ENCODE measurements around the gene FH. TPM values are rescaled to one million over a fixed set of nuclear protein-coding genes. Genes with fewer than 3 reads are reported as not detected.
A peak's percentile ranks its signal among the peaks of the same experiment; 100 is the strongest.

The FH gene
- total RNA-seq, 2 experiments from 2014 or later = 13.0 to 16.9 TPM

DNA sequence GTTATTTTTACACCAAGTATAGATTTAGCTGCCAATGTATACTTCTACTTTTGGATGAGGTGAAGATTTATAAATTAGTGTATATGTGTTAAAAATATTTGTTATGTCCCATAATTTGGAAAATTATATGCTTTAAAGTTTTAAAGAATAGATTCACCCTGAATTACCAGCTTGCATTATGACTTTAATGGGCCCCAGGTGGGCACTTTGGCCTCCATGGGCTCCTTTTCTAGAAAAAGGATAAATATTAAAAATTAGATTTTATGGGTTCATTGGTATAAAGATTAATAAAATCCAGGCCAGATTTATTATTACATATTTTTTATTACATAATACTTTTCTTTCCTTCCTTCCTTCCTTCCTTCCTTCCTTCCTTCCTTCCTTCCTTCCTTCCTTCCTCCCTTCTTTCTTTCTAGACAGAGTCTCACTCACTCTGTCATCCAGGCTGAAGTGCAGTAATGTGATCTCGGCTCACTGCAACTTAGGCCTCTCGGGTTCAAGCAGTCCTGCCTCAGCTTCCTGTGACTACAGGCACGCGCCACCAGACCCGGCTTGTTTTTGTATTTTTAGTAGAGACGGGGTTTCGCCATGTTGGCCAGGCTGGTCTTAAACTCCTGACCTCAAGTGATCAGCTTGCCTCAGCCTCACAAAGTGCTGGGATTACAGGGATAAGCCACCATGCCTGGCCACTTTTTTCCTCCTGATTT, 34.5 kb upstream of the FH start:
- Mint-ChIP-seq H3K36me3 (ENCODE audit: low read depth) (peaks cover 5% of the 10 kb centered on the region), H3K9me3 (no peaks in the 10 kb centered on the region), H3K27me3 (no peaks in the 10 kb centered on the region), H3K4me1 (ENCODE audit: low read depth) (peaks cover 25% of the 10 kb centered on the region), H3K27ac (no peak overlapping the region), H3K4me3 (no peak overlapping the region)
- no peaks in the 10 kb centered on the region for H3K9me3 ChIP-seq (ENCODE audit: control insufficient read depth in 1 of 2, insufficient read depth in 1 of 2, low read length in 2 of 2)
- no peak overlapping the region for H3K27ac ChIP-seq (ENCODE audit: low read depth in 1 of 2, low read length in 2 of 2)
- TF ChIP-seq, protein P1, sequence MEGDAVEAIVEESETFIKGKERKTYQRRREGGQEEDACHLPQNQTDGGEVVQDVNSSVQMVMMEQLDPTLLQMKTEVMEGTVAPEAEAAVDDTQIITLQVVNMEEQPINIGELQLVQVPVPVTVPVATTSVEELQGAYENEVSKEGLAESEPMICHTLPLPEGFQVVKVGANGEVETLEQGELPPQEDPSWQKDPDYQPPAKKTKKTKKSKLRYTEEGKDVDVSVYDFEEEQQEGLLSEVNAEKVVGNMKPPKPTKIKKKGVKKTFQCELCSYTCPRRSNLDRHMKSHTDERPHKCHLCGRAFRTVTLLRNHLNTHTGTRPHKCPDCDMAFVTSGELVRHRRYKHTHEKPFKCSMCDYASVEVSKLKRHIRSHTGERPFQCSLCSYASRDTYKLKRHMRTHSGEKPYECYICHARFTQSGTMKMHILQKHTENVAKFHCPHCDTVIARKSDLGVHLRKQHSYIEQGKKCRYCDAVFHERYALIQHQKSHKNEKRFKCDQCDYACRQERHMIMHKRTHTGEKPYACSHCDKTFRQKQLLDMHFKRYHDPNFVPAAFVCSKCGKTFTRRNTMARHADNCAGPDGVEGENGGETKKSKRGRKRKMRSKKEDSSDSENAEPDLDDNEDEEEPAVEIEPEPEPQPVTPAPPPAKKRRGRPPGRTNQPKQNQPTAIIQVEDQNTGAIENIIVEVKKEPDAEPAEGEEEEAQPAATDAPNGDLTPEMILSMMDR (IDR thresholded peaks at IDR 0.05) = no peak
- CTCF ChIA-PET = interaction anchor here (1.5 kb wide), 1 partner anchor 11 kb away, joined by 3 read pairs; no protein-coding TSS in a partner anchor
- no peak overlapping the region for H3K4me3 ChIP-seq (ENCODE audit: low read length)
- no peaks in the 10 kb centered on the region for H3K27me3 ChIP-seq (ENCODE audit: control insufficient read depth in 1 of 2, insufficient read depth in 2 of 2, low read length in 2 of 2)
- intact Hi-C loops (cut with DNase I, micrococcal nuclease) = no loop called here
- DNase-seq = no peak
- POLR2A ChIA-PET = no interaction called here
- H3K36me3 ChIP-seq (ENCODE audit: insufficient read depth, low read length) = no peaks in the 10 kb centered on the region
- peaks cover 12% of the 10 kb centered on the region for H3K4me1 ChIP-seq (ENCODE audit: insufficient read depth, low read length)
- no peak for ATAC-seq (ENCODE audit: poor library complexity)

DNA sequence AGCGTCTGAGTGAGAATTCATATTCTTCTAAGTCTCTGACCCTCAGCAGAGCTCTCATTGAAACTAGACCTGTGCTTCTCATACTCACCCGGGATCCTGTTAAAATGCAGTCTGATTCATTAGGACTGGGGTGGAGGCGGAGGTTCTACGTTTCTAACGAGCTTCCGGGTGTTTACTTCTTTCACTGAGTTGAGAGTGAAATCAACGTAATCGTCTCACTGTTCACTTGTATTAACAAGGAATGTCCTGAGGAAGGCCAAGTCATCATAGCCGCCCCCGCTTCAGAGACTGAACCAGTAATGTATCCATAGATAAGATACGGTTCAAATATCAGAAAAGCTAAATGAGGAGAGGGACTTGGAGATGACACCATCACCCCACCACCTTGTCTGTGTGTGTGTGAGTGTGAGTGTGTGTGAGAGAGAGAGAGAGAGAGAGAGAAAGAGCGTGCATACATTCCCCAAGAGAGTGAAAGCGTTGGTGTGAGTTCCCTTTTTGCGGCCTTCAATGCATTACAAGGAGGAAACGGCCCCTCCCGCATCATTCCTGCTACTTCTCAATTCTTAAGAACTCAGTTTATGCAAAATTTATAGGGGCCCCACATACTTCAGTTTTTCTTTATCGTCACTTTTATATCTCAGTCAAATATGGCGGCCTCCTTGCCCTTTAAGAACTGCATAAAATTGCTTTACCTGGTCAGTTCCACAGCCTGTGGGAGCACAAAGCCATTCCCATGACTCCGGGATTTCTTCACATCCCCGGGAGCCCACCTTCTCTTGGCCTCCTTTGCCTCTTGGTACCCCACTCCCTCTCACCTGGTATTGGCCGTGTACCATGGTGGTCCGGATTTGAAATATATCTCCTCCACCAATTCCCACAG, 32.4 kb upstream of the FH start:
- DNase-seq = peak in 13 of 14 experiments; percentile 3 to 77 (median 32)
- POLR2A ChIA-PET = interaction anchor here (0.7 to 2.0 kb wide), 14 partner anchors 11 to 1704 kb away, joined by 3 to 8 read pairs (median 4); partner anchors contain the start of genes CHML, EXO1, FH and KMO
- H3K36me3 ChIP-seq (ENCODE audit: insufficient read depth, low read length) = no peaks in the 10 kb centered on the region
- H3K9me3 ChIP-seq (ENCODE audit: control insufficient read depth in 1 of 2, insufficient read depth in 1 of 2, low read length in 2 of 2) = no peaks in the 10 kb centered on the region
- peak overlapping the region; percentile 54 to 69 for H3K27ac ChIP-seq (ENCODE audit: low read depth in 1 of 2, low read length in 2 of 2)
- TF ChIP-seq, protein P1 (IDR thresholded peaks at IDR 0.05) = no peak
- H3K4me1 ChIP-seq (ENCODE audit: insufficient read depth, low read length) = peaks cover 12% of the 10 kb centered on the region
- intact Hi-C loops (cut with DNase I, micrococcal nuclease) = loop anchor here in 1 of 2 experiments (2.0 kb wide), 1 partner anchor 21 kb away; no protein-coding TSS in a partner anchor
- no peaks in the 10 kb centered on the region for H3K27me3 ChIP-seq (ENCODE audit: control insufficient read depth in 1 of 2, insufficient read depth in 2 of 2, low read length in 2 of 2)
- H3K27ac Mint-ChIP-seq = peak overlapping the region; percentile 95
- peak overlapping the region; percentile 92 for H3K4me3 Mint-ChIP-seq
- H3K9me3 Mint-ChIP-seq = no peaks in the 10 kb centered on the region
- H3K4me1 Mint-ChIP-seq (ENCODE audit: low read depth) = peaks cover 25% of the 10 kb centered on the region
- H3K27me3 Mint-ChIP-seq = no peaks in the 10 kb centered on the region
- peak; percentile 92 for ATAC-seq (ENCODE audit: poor library complexity)
- peaks cover 5% of the 10 kb centered on the region for H3K36me3 Mint-ChIP-seq (ENCODE audit: low read depth)
- H3K4me3 ChIP-seq (ENCODE audit: low read length) = peak overlapping the region; percentile 49
- CTCF ChIA-PET = interaction anchor here (1.1 kb wide), 1 partner anchor 76 kb away, joined by 4 read pairs; no protein-coding TSS in a partner anchor

DNA sequence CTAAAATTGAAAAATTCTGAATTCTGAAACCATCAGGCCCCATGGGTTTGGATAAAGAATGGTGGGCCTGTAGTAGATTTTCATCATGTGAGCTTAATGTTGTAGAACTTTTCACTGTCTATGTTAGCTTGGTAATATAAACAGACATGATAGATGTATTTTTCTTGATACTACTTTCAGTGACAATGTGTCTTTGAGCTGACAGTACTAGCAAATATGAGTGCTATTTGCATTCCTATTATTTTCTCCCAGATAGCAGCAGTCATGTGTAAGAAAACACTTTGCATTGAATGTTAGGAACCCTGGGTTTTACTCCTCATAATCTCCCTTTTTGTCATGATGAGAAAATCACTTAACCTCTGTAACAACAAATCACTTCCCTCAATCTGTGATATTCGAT, 30.8 kb upstream of the FH start:
- H3K9me3 Mint-ChIP-seq = no peaks in the 10 kb centered on the region
- H3K27me3 Mint-ChIP-seq = no peaks in the 10 kb centered on the region
- H3K36me3 Mint-ChIP-seq (ENCODE audit: low read depth) = peaks cover 5% of the 10 kb centered on the region
- ATAC-seq (ENCODE audit: poor library complexity) = no peak
- Histone ChIP-seq H3K4me1 (ENCODE audit: insufficient read depth, low read length) (peaks cover 12% of the 10 kb centered on the region), H3K27ac (ENCODE audit: low read depth in 1 of 2, low read length in 2 of 2) (no peak overlapping the region), H3K27me3 (ENCODE audit: control insufficient read depth in 1 of 2, insufficient read depth in 2 of 2, low read length in 2 of 2) (no peaks in the 10 kb centered on the region), H3K4me3 (ENCODE audit: low read length) (no peak overlapping the region), H3K9me3 (ENCODE audit: control insufficient read depth in 1 of 2, insufficient read depth in 1 of 2, low read length in 2 of 2) (no peaks in the 10 kb centered on the region), H3K36me3 (ENCODE audit: insufficient read depth, low read length) (no peaks in the 10 kb centered on the region)
- no peak for DNase-seq
- intact Hi-C loops (cut with DNase I, micrococcal nuclease) = loop anchor here in 1 of 2 experiments (2.0 kb wide), 1 partner anchor 20 kb away; no protein-coding TSS in a partner anchor
- ChIA-PET POLR2A (interaction anchor here (1.2 to 2.0 kb wide), 3 partner anchors 9 to 31 kb away, joined by 3 to 8 read pairs (median 7); partner anchors contain the start of gene FH), CTCF (no interaction called here)
- TF ChIP-seq, protein P1 (IDR thresholded peaks at IDR 0.05) = no peak
- H3K4me1 Mint-ChIP-seq (ENCODE audit: low read depth) = peaks cover 25% of the 10 kb centered on the region
- peak overlapping the region; percentile 23 for H3K4me3 Mint-ChIP-seq
- H3K27ac Mint-ChIP-seq = peak overlapping the region; percentile 95

All from CD4-positive, alpha-beta T cell (primary cell).